GM21526 (cell line): ENCODE measurements around the gene PSMA5.
"Not testable (repeated sequence)": the region's sequence is repeated elsewhere in the genome, so short reads cannot be mapped to it uniquely, and the experiment has no call there.

Source experiments
- ATAC-seq: cut with Tn5 transposase; IDR thresholded peaks from one replicate; pipeline ENCODE4 v1.9.1; 2021; ENCODE audit warnings: moderate library complexity; ENCODE audit not compliant: unreplicated experiment, low FRiP score

The PSMA5 gene

DNA sequence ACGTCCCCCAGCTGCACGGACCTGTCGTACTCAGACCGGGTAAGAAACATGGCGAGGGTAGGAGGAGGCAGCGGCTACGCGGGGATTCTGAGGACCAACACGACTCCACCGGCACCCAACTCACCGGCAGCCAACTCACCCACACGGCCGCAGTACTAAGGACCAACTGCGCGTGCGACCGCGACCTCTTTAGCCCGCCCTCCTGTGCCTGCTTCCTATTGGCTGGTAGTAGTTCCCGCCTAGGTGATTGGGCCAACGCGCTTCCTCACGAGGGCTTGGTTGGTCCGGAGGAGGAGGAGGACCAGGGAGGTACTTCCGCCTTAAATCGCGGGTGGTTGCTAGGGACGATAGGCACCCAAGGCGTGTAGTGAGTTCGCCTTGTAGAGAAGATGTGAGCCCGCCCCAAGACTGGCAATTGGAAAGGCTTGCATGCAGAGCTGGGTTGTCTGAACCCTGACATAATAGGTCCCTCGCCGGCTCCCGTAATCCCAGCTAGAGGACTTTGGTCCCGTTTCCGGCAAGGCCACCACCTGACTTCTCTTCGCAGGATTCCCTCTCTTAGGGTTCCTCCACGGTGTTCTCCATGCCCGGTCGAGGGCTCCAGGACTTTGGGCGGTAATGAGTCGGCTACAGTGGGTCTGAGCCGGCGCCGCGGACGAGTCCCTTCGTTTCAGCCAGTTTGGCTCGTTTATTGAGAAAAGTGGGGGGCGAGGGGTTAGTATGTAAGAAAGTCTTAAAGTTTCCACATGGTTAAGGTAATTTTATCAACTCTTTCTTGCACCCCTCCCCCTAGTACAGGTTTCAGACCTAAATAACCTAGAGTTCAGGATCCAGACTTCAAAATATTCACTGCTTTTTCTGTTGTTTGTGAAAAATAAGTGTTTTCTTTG, at the start of gene PSMA5:
TSS of gene PSMA5 (minus strand) at position 168 of the 890 bp plus-strand sequence. CDS start at position 50, 118 bp downstream.
- peak; percentile 93 for ATAC-seq

DNA sequence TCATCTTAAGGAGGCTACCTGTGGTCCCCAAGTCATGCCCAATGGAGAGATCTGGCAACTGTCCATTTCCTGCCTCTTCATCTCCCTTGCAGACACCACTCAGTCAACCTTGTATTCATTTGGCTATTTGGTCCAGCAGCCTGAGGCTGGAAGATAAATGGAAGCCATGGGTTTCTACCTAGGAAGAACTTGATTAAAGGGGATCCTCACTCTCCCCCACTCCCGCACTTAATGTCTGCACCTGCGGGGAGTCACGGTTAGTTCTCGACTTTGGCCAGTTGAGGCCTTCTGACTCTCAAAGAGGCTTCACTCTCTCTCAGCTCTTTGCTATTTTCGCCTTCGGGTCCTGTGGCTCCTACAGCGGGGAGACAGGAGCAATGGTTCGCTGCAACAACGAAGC, 49.0 kb upstream of the PSMA5 start:
- ATAC-seq: no peak

DNA sequence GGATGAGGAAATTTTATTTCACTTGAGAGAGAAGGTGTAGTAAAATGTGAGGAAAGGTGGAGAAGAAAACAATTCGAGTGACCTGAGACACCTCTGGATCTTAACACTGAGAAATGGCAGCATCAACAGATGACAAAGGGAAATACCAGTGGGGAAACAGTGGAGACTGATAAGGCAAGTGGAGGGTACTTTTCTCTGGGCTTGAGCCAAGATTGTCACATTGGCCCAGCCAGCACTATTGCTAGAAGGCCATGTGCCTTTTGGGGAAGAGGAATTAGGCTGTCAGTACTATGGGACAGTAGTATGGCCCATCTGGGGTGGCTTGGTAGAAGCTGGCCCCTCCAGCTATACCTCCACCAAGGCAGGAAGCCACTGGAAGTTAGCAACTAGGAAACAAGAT, 48.4 kb upstream of the PSMA5 start:
- ATAC-seq: no peak

DNA sequence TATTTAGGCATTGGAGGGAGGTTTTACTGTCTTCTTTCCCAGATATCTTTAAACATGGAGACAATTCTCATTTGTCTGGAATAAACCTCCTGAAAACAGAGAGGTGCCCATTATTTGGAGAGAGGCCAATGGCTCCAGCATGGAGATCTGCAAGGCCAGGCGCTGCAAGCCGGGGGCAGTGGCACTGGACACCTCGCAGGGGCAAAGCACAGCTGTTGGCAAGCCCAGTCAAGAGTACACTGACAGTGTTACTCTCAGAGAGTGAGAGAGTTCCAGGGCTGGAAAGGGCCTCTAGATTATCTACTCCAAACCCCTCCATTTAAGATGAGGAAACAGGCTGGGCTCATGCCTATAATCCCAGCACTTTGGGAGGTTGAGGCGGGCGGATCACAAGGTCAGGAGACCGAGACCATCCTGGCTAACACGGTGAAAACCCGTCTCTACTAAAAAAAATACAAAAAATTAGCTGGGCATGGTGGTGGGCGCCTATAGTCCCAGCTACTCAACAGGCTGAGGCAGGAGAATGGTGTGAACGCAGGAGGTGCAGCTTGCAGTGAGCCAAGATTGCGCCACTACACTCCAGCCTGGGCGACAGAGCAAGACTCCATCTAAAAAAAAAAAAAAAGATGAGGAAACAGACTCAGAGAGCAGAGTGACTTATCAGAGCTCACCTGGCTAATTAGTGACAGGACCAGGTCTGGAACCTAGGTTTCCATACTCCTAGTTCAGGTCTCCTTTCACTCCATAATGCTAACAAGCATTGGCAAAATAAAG, 47.2 kb upstream of the PSMA5 start:
- ATAC-seq: not testable (repeated sequence)

DNA sequence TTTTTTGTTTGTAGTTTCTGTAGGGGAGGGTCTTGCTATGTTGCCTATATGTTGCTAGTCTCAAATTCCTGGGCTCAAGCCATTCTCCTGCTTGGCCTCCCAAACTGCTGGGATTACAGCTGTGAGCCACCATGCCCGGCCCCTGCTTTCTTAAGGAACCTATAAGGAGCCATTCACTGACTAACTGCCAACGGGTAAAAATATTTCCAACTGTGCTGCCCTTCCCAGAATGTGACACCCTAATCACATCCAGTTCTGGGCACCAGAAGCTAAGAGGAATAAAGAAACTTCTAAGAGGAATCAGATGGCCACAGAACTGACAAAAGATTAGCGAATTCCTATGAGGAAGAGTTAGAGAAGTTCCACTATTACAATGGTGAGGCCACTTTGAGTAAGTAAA, 46.5 kb upstream of the PSMA5 start:
- ATAC-seq: no peak

DNA sequence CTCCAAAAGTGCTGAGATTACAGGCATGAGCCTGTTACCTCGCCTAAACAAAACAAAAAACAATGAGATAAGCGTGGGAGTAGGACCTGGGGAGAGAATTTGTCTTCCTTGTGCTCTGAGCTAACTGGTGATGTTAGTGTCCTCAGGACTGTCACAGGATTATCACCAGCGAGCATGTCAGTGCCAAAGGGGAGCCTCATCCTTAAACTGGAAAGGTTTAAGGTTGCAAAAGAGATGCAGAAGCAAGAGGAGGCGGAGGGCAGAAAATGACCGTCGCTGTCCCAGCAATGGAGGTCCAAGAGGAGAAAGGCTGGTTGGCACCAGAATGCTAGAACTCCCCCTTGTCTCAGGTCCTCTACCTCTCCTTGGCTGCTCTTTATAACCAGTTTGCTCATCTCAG, 44.0 kb upstream of the PSMA5 start:
- no peak for ATAC-seq

DNA sequence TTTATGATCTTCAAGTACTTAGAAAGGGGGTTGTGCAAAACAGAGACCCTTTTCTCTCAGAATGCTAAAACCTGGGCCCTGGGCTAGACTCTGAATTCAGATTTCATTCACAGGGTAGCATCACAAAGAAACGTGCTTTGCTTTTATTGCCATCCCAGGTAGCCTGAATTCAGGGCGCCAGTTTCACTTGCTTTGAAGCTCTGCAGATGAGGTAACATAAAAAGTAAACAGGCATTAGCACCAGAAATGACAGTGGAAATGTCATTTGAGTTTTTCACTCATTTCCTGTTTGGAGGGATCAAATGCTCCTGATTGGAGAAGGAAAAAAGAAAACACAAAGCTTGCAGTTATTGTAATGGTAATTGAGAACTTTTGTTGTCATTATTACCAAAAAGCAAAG, 42.7 kb upstream of the PSMA5 start:
- no peak for ATAC-seq

DNA sequence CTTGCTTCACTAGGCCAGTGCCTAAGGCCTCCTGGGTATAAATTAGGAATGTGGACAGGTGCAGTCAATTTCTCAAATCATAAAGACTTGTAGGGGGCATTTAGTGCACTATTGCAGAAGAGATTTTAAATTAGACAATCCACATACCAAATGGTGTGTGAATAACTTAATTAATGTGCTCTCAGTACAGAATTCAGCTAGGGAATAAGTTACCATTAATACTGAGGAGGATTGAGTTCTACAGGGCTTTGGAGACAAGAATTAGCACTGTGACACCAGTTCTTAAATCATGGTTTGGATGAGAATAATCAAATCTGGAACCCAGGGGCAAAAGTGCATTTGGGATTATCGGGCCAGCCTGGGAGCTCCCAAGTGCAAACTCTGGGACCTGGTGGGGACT, 41.8 kb upstream of the PSMA5 start:
- no peak for ATAC-seq

DNA sequence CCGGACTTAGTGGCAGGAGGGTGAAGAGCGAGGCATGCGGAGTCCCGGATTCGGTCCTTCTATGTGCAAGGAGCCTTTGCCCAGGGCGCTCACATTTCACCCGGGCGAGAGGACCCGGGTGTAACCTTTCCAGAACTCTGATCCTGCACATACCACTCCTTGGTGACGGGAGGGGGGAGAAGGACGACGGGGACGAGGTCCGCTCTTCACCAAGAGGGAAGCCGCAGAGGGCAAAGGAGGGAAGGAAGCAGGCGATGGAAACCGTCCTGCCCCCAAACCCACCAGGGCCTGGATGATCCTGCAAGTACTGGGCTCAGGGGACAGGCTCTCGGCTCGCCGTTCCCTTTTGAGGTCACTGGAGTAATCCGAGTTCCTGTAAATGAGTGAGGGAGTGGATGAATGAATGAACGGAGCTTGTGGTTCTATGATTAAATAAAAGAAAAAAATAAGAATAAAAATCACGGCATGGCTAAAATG, 41.1 kb upstream of the PSMA5 start:
- no peak for ATAC-seq

DNA sequence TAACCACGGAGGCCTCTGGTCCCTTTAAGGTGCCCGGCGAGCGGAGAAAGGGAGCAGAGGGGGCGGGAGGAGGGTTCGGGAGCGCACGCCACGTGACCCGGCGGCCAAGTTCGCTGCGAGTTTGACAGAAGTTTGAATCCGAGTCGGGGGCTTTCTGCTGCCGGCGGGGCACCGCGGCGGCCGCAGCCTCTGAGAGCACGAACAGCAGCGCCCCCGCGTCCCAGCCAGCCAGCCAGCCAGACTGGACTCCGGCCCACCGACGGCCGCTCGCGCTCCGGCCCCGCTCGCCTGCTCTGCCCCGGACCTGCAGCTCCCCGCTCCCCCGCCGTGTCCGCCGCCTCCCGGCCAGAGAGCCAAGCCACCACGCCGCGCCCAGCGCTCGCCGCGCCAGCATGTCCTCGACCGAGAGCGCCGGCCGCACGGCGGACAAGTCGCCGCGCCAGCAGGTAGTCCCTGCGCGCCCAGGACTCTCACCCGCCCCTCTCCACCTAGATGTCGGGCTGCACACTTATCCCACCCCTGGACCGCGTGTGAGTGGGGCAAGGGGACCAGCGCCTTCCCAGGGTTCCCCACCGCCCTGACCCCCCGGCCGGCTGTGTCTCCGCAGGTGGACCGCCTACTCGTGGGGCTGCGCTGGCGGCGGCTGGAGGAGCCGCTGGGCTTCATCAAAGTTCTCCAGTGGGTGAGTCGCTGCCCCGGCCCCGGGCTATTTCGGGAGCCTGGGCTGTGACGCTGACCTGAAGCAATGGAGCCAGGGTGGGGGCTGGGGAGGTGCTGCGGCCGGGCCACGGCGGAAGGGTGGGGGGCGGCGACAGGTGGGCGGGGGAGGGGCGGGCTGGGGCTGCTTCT, 40.4 kb upstream of the PSMA5 start, which contains the start of gene SYPL2:
TSS of gene SYPL2 (plus strand) at position 95 of the 849 bp plus-strand sequence. CDS start at position 393, 298 bp downstream.
- no peak for ATAC-seq

DNA sequence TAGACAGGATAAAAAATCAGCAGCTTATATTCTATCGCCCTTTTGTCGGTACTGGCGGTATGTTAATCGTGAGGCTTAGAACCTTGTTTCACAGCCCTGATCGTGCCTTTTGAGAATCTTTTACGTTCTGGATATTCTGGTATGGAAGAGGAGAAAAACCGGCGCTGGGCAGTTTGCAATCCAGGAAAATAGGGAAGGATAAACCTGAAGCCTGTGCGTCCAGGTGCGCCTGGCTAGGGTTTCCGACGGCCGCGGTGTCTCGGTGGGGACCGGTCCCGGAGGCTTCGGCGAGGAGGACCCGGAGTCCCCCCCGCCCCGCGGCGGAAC, 39.8 kb upstream of the PSMA5 start:
- no peak for ATAC-seq

DNA sequence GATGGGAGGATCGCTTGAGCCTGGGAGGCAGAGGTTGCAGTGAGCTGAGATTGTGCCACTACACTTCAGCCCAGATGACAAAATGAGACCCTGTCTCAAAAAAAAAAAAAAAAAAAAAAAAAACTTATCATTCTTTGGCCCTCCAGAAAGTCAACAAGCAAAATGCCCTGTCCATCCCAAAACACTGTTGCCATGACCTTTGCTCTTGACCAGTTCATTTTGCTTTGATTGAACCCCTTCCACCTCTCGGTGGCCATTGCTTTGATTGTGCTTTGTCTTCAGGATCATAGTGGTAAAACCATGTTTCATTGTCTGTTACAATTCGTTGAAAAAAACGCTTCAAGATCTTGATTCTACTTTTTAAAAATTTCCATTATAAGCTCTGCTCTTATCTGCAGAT, 31.6 kb upstream of the PSMA5 start:
- no peak for ATAC-seq

DNA sequence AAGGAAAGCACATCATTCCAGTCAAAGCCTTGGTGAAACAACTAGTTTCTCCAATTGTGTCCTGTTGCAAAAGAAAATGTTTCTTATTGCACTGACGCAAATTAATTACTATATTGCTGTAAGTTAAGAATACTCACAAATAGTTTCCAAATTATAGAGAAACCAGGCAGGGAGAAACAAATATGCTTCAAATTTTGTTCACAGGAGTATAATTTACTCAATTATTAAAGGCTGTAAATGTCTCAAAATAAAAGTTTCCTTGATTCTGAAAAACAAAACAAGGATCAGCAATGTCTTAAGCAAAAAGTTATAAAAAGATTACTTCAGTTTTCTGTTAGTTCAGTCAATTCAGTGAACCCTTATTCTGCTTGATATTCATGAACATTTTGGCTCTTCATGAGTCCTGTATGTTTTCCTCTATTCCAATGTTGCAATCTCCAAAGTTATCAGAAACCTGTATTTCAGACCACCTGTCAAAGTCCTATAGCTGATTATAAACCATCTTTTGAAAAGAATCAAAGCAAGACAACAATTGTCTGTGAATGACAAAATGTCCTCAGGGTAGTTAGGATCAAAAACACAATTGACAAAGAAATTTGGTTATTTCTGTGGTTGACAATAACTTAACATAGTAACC, 28.4 kb upstream of the PSMA5 start:
- ATAC-seq: no peak

DNA sequence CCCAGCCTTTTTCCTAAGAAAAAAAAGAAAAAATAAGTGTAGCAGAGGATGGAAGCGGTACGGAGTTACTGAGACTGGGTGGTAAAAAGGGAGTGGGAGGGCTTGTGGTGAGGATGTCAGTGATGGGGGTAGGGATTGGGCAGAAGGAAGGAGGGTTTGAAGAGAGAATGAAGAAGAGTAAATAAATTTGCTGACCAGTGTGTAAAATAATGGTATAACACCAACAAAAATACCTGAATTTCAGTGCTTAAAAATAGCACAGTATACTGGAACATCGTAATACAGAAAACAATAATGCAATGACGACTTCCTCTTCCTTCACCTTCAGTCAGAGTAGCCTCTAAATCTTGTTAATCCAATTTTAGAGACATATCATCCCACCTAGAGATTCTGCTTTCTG, 21.3 kb upstream of the PSMA5 start:
- ATAC-seq: no peak

DNA sequence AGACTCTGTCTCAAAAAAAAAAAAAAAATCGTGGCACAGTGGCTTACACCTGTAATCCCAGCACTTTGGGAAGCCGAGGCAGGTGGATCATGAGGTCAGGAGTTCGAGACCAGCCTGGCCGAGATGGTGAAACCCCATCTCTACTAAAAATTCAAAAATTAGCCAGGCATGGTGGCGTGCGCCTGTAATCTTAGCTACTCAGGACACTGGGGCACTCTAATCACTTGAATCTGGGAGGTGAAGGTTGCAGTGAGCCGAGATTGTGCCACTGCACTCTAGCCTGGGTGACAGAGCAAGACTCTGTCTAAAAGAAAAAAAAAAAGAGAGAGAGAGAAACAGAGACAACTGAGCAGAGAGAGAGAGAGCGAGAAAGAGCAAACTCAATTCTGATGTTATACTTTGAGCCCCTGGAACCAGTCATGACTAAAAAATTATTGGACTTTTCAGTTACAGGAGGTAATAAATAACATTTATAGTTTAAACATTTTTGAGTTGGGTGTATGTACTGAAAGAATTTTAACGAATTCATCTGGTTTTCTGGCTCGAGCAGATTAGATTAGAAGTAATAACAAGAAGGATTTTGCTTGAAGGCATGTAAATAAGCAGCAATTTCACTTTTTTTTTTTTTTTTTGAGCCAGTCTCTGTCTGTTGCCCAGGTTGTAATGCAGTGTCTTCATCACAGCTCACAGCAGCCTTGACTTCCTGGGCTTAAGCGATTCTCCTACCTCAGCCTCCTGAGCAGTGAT, 19.9 kb upstream of the PSMA5 start:
- not testable (repeated sequence) for ATAC-seq

DNA sequence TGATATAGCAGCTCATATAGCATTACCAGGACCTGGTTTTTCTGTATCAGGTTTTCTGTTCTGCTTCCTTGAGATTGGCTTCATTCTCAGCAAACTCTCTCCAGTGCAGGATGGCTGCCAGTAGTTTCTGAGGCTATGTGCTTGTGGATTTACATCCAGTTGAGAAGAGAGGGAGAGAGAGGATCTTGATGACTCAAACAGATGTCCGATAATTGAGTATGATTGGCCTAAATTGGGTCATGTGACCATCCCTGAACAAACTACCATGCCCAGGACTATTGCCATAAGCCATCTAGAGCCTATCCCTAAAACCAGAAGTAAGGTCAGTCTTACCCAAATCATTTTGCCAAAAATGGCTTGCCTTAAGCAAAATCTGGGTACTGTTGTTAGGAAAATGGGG, 18.1 kb upstream of the PSMA5 start:
- ATAC-seq: no peak

DNA sequence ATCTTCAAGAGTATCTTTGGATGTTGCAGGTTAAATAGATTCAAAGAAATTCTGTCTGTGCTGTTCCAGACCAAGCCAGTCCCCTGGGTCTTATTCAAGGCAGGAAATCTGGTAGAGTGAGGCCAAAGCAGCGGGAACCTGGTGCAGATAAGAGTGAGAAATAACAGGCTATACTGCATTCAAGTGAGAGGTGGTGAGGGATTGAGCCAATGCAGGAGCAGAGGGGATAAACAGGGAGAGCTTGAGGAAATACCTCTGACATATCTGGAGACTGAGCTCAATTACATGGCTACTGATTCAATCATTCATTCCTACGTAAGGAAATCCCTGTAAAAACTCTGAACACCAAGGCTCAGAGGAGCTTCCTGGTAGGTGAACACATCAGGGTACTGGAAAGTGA, 17.2 kb upstream of the PSMA5 start:
- no peak for ATAC-seq

DNA sequence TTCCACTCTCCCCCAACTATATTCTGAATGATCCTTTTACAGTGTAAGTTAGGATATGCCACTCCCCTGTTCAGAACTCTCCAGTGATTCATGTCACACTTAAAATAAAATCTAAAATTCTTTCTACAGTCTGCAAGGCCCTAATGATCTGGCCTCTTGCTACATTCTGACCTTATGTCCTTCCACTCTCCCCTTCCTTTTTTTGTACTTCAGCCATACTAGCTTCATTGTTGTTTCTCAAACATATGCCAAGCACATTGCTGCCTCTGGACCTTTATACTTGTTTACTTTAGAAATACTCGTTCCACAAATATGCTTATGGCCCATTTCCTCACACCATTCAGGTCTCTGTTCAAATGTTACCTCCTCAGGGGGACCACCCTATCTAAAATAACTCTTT, 14.8 kb upstream of the PSMA5 start:
- no peak for ATAC-seq

DNA sequence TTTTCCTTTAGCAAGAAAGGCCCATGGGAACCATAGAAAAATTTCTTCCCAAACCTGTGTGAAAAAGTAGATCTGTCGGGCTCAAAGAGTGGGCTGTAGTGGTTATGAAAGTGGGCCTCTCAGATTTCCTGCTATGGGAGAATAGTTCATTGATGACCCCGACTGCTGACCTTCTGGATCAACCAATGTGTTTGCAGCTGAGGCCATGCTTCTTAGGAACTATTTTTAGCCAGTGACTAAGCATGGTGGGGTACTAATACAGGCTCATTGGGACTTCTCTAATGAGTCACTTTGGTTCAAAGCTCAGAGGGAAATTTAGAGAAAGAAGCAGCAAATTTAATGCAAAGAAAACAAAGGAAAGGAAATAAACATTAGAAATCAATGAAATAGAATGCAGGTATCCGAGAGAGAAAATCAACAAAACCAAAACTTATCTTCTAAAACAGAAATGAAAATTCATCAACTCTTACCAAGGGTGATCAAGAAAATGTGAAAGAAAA, 12.6 kb upstream of the PSMA5 start:
- ATAC-seq: no peak
